IPS DF 6.9 (cell line): ENCODE measurements around the gene SERPINB6.
"Not testable (repeated sequence)": the region's sequence is repeated elsewhere in the genome, so short reads cannot be mapped to it uniquely, and the experiment has no call there.

Source experiments
- DNase-seq: peaks from one replicate; pipeline ENCODE4 v3.0.0-alpha.2; 2013; ENCODE audit warnings: low read depth, low spot score
- H3K27ac ChIP-seq: one replicate; pipeline ENCODE4 v1.5.1; 2013; ENCODE audit warnings: low read length, control low read depth
- H3K27me3 ChIP-seq: 2 replicates; pipeline ENCODE4 v1.6.1; 2013; ENCODE audit warnings: mild to moderate bottlenecking, low read length; ENCODE audit not compliant: control insufficient read depth, insufficient read depth
- H3K36me3 ChIP-seq: 2 replicates; pipeline ENCODE4 v1.6.1; 2013; ENCODE audit warnings: low read length; ENCODE audit not compliant: control insufficient read depth, insufficient read depth
- H3K4me1 ChIP-seq: 2 replicates; pipeline ENCODE4 v1.6.1; 2013; ENCODE audit warnings: low read length; ENCODE audit not compliant: control insufficient read depth, insufficient read depth
- H3K4me3 ChIP-seq: 2 replicates; pipeline ENCODE4 v1.5.1; 2013; ENCODE audit warnings: mild to moderate bottlenecking, low read length
- H3K9me3 ChIP-seq: 2 replicates; pipeline ENCODE4 v1.6.1; 2013; ENCODE audit warnings: low read length, inconsistent platforms; ENCODE audit not compliant: control insufficient read depth, insufficient read depth
- WGBS: extraction: QIAGEN DNeasy Blood & Tissue Kit; methylation state at CpG from one replicate; pipeline ENCODE4 v1.1.7; 2013; ENCODE audit warnings: mixed read lengths, missing lambda C conversion rate; ENCODE audit not compliant: insufficient read length, insufficient coverage; 5-methylcytosine and 5-hydroxymethylcytosine counted together

Gene SERPINB6

DNA sequence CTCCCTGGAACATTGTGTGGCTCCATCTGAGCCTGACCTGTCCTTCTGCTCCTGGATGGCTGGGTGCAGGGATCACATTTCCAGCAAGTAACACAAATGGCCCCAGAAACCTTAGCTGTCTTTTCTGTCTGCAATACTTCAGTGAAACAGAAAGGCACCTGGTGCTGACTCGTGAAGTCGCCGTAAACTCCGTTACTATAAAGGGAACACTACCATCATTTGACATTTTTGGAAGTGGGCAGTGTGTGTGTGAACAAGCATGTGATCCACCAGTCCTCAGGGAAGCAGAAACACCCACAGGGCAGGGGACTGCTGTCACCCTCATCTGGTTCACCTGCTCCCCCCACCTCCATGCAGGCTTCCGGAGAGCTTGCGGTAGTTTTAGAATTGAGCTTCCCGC, 23.9 kb downstream of the SERPINB6 start:
- Histone ChIP-seq H3K4me3 (no peak overlapping the region), H3K4me1 (peaks cover 2% of the 10 kb centered on the region; the same call in 1 of the 2 replicates), H3K36me3 (peaks cover 5% of the 10 kb centered on the region)

DNA sequence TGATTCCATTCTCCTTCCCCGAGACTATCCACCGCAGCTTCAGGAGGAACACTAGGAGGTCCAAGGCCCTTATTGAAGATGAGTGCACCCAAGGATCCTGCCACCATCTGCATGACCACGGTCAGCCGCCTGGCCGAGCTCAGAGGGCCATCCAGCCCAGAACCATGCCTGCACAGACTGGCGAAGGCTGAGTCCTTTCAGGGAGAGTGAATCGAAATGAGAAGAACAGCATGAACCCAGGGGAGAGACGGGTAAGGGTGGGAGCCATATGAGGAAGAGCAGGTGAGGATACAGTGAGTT, 26.3 kb downstream of the SERPINB6 start:
- Histone ChIP-seq H3K4me3 (no peak overlapping the region), H3K27ac (no peak overlapping the region), H3K9me3 (no peaks in the 10 kb centered on the region), H3K4me1 (no peaks in the 10 kb centered on the region), H3K36me3 (peaks cover 5% of the 10 kb centered on the region), H3K27me3 (no peaks in the 10 kb centered on the region)
- WGBS, result no CpG with 5 or more reads among the region's 8 CpGs
- no peak for DNase-seq

More for the DNA sequence above, 23.9 kb downstream of the SERPINB6 start:
- no peak overlapping the region for H3K27ac ChIP-seq
- no peaks in the 10 kb centered on the region for H3K9me3 ChIP-seq
- no CpG with 5 or more reads among the region's 7 CpGs for WGBS
- H3K27me3 ChIP-seq, result no peaks in the 10 kb centered on the region
- DNase-seq, result no peak

DNA sequence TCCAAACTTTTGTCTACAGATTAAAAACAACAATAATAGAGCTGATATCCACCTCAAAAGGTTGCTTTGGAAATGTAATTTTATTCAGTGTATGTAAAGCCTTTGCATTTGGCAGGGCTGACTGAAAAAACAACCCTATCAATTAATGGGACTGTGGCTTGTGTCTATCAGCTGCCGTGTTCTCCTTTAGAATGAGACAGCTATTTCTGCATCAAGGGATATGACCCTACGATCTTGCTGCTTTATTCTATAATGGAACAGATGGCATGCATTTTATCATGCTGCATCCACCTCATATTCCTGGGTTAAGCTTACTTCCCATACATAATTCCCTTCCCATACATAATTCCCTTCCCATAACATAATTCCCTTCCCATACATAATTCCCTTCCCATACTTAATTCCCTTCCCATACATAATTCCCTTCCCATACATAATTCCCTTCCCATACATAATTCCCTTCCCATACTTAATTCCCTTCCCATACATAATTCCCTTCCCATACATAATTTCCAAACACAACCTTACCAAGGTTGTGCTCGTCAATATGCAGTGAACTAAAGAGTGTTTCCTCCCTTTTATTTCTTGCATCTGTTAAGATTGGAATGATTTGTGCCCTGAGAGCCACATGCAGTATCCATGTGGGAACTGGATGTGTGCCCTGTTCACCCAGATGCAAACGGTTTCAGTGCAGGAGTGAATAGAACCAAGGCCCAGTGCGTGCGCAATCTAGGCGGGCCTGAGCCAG, 26.8 kb downstream of the SERPINB6 start:
- Histone ChIP-seq H3K9me3 (no peaks in the 10 kb centered on the region), H3K27me3 (no peaks in the 10 kb centered on the region), H3K27ac (no peak overlapping the region), H3K4me3 (no peak overlapping the region), H3K36me3 (peaks cover 5% of the 10 kb centered on the region), H3K4me1 (no peaks in the 10 kb centered on the region)
- DNase-seq, result no peak
- WGBS, result 100% methylated on average over 1 of the region's 7 CpGs

DNA sequence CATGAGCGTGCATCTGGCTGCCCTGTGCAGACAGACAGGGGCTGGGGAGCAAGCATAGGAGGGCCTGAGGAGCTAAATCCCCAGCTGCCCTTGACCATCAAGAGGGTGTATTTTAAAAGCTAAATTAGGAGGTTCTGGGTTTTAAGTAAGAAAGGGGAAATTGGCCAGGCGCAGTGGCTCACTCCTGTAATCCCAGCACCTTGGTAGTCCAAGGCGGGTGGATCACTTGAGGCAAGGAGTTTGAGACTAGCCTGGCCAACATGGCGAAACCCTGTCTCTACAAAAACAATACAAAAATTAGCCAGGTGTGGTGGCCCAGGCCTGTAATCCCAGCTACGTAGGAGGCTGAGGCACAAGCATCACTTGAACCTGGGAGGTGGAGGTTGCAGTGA, 27.8 kb downstream of the SERPINB6 start:
- H3K4me1 ChIP-seq, result no peaks in the 10 kb centered on the region
- H3K36me3 ChIP-seq, result peaks cover 2% of the 10 kb centered on the region
- H3K4me3 ChIP-seq, result no peak overlapping the region
- no peaks in the 10 kb centered on the region for H3K9me3 ChIP-seq
- no peaks in the 10 kb centered on the region for H3K27me3 ChIP-seq
- H3K27ac ChIP-seq, result no peak overlapping the region
- no peak for DNase-seq
- no CpG with 5 or more reads among the region's 5 CpGs for WGBS

DNA sequence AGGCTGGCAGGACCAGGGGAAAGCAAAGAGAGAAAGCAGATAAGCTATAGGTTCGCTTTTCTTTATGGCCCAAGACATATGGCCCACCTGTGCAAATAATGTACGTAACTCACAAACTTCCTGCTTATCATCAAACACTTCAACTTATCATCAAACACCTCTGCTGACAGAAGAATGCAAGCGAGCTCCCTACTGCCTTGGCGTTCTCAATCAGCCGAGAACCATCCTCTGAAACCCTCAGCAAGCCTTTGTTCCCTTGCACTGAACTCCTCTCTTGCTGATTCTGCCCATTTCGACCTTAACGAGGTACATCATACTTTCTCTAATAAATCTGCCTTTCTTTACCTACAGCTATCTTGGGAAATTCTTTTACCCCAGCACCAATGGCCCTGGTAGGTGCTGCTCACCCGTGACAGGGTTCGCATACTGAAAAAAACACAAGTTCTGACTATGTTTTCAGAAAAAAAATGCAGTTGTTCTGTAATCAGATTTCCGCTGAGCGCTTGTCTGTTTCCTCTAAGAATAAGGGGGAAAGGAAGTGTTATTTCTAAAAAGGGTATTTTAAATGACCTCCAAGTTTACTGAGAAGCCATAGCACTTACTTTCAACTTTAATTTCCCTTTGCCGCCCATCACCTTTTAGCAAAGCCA, 28.3 kb downstream of the SERPINB6 start:
- Histone ChIP-seq H3K9me3 (no peaks in the 10 kb centered on the region), H3K36me3 (no peaks in the 10 kb centered on the region), H3K4me3 (no peak overlapping the region), H3K4me1 (no peaks in the 10 kb centered on the region; the same call in 1 of the 2 replicates), H3K27ac (no peak overlapping the region), H3K27me3 (no peaks in the 10 kb centered on the region)
- no peak for DNase-seq
- no CpG with 5 or more reads among the region's 12 CpGs for WGBS

DNA sequence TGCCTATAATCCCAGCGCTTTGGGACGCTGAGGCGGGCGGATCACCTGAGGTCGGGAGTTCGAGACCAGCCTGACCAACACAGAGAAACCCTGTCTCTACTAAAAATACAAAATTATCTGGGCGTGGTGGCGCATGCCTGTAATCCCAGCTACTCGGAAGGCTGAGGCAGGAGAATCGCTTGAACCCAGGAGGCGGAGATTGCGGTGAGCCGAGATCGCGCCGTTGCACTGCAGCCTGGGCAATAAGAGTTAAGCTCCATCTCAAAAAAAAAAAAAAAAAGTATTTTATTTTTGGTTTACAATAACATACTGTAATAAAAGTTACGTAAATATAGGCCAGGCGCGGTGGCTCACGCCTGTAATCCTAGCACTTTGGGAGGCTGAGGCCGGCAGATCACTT, 29.3 kb downstream of the SERPINB6 start:
- not testable (repeated sequence) for H3K4me1 ChIP-seq, H3K27me3 ChIP-seq, H3K4me3 ChIP-seq, H3K9me3 ChIP-seq, DNase-seq, H3K36me3 ChIP-seq, H3K27ac ChIP-seq
- no CpG with 5 or more reads among the region's 21 CpGs for WGBS

DNA sequence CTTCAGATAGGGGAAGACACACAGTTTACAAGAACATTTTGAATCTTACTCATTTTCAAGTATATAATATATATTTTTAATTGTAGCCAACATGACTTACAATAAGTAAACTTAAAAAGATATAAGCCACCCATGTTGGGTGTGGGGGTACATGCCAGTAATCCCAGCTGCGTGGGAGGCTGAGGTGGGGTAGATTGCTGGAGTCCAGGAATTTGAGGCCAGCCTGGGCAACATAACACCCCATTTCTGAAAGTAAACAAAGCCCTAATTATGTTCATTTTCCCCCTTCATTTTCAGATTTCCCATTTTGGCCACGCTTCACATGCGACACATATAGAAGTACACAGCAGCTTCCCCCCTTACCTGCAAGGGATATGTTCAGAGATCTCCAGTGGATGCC, 30.5 kb downstream of the SERPINB6 start:
- DNase-seq, result no peak
- Histone ChIP-seq H3K27me3 (no peaks in the 10 kb centered on the region), H3K36me3 (no peaks in the 10 kb centered on the region), H3K9me3 (no peaks in the 10 kb centered on the region), H3K4me3 (no peak overlapping the region), H3K27ac (no peak overlapping the region), H3K4me1 (no peaks in the 10 kb centered on the region; the same call in 1 of the 2 replicates)
- WGBS, result no CpG with 5 or more reads among the region's 3 CpGs

DNA sequence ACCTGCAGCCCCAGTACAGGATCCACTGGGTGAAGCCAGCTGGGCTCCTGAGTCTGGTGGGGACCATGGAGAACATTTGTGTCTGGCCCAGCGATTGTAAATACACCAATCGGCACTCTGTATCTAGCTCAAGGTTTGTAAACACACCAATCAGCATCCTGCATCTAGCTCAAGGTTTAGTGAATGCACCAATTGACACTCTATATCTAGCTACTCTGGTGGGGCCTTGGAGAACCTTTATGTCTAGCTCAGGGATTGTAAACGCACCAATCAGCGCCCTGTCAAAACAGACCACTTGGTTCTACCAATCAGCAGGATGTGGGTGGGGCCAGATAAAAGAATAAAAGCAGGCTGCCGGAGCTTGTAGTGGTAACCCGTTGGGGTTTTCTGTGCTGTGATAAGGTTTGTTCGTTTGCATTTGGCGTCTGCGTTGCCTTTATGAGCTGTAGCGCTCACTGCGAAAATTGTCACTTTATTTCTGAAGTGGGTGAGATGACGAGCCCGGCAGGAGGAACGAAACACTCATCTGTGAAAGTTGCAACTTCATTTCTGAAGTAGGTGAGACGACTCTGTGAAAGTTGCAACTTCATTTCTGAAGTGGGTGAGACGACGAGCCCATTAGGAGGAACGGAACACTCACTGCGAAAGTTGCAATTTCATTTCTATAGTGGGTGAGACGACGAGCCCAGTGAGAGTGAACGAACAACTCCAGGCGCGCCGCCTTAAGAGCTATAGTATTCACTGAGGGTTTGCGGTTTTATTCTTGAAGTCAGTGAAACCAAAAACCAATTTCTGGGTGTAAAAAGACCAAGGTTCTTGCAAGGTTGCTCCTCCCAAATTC, 31.1 kb downstream of the SERPINB6 start:
- no peak overlapping the region for H3K27ac ChIP-seq
- no peak for DNase-seq
- H3K27me3 ChIP-seq, result no peaks in the 10 kb centered on the region
- no peaks in the 10 kb centered on the region; the same call in 1 of the 2 replicates for H3K4me1 ChIP-seq
- no peak overlapping the region for H3K4me3 ChIP-seq
- H3K36me3 ChIP-seq, result no peaks in the 10 kb centered on the region
- no CpG with 5 or more reads among the region's 26 CpGs for WGBS
- no peaks in the 10 kb centered on the region for H3K9me3 ChIP-seq

DNA sequence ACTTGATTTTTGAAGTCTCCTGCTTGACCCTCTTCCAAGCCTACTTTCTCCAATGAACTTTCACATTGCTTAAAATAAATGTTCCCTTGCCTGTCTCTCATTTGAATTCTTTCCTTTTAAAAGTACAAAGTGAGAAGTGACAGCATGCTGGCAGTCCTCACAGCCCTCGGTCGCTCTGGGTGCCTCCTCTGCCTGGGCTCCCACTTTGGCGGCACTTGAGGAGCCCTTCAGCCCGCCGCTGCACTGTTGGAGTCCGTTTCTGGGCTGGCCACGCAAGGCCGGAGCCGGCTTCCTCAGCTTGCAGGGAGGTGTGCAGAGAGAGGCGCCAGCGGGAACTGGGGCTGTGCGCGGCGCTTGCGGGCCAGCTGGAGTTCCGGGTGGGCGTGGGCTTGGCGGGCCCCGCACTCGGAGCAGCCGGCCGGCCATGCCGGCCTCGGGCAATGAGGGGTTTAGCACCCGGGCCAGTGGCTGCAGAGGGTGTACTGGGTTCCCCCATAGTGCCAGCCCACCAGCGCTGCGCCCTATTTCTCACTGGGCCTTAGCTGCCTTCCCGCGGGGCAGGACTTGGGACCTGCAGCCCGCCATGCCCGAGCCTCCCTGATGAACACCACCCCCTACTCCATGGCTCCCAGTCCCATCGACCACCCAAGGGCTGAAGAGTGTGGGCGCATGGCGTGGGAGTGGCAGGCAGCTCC, 31.9 kb downstream of the SERPINB6 start:
- Histone ChIP-seq H3K4me3 (no peak overlapping the region), H3K4me1 (no peaks in the 10 kb centered on the region; the same call in 1 of the 2 replicates), H3K36me3 (no peaks in the 10 kb centered on the region), H3K9me3 (no peaks in the 10 kb centered on the region), H3K27ac (no peak overlapping the region), H3K27me3 (no peaks in the 10 kb centered on the region)
- WGBS, result no CpG with 5 or more reads among the region's 34 CpGs
- no peak for DNase-seq

DNA sequence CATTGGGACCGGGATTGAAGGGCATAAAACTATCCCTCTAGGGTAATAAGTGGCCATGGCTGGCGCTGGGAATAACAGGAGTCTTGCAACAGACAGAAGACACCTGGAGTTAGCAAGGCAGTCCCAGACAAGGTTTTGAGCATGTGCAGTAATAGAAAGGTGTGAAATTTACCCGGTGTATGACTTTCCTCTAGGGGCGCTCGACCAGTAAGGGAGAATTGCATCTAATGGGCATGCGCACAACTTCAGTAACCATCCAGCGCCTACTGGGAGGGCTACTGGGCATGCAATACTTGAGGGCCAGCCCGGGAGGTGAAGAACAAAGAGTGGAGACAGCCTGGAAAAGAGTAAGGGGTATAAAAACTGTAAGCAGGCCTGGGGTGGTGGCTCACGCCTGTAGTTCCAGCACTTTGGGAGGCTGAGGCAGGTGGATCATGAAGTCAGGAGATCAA, 32.7 kb downstream of the SERPINB6 start:
- WGBS, result no CpG with 5 or more reads among the region's 9 CpGs
- no peaks in the 10 kb centered on the region for H3K36me3 ChIP-seq
- H3K9me3 ChIP-seq, result no peaks in the 10 kb centered on the region
- H3K27me3 ChIP-seq, result no peaks in the 10 kb centered on the region
- no peak overlapping the region for H3K27ac ChIP-seq
- DNase-seq, result no peak
- H3K4me1 ChIP-seq, result no peaks in the 10 kb centered on the region; the same call in 1 of the 2 replicates
- no peak overlapping the region for H3K4me3 ChIP-seq
